Ascending aorta (tissue), 2 donors: ENCODE results near the gene FRAS1. TPM values are rescaled to one million over a fixed set of nuclear protein-coding genes. Genes with fewer than 3 reads are reported as not detected.

ENCODE experiments used
- DNase-seq, 2 donors: peaks; one replicate each; pipeline ENCODE4 v3.0.0-alpha.2; 2019; ENCODE audit warnings: low spot score in 2 of 2
- H3K27ac ChIP-seq, 2 donors: fragments of 200-600 bp; sonication (generic); one replicate each; pipeline ENCODE4 v1.5.1; 2016 to 2017; ENCODE audit warnings: mild to moderate bottlenecking in 1 of 2
- H3K27me3 ChIP-seq: fragments of 200-600 bp; sonication (generic); one replicate; pipeline ENCODE4 v1.5.1; 2017
- H3K36me3 ChIP-seq, 2 donors: fragments of 200-600 bp; sonication (generic); one replicate each; pipeline ENCODE4 v1.5.1; 2016
- H3K4me1 ChIP-seq, 2 donors: fragments of 200-600 bp; sonication (generic); one replicate each; pipeline ENCODE4 v1.5.1; 2016 to 2017; ENCODE audit warnings: mild to moderate bottlenecking in 1 of 2
- H3K4me3 ChIP-seq, 2 donors: fragments of 200-600 bp; sonication (generic); one replicate each; pipeline ENCODE4 v1.5.1; 2016 to 2017; ENCODE audit warnings: mild to moderate bottlenecking in 1 of 2
- H3K9me3 ChIP-seq, 2 donors: fragments of 200-600 bp; sonication (generic); one replicate each; pipeline ENCODE4 v1.5.1; 2016
- CTCF ChIP-seq, 3 experiments: fragments of 200-600 bp in 2 of 3; fragments of 450-650 bp in 1 of 3; sonication (generic) in 2 of 3; IDR thresholded peaks; one replicate each; pipeline ENCODE4 v1.5.1; 2016 to 2019; ENCODE audit warnings: antibody characterized with exemption in 3 of 3, mild to moderate bottlenecking in 1 of 3, moderate library complexity in 1 of 3
- intact Hi-C: fragments of 100-400 bp; cut with DNase I; formaldehyde crosslinking; loops from one replicate; pipeline ENCODE4 v1.15.1; 2023
- total RNA-seq: library from RNA; depleted of rRNA; stranded (reverse); fragments of >200 nt; gene quantifications from one replicate; pipeline ENCODE4 v1.1.0, GENCODE V29; 2016

FRAS1 gene
- total RNA-seq, 1 donor from 2014 or later, result 0.75 TPM

- H3K27me3 ChIP-seq, result no peaks in the 10 kb centered on the region
- H3K4me1 ChIP-seq, result peaks cover 5 to 12% of the 10 kb centered on the region in 2 donors
- DNase-seq, result no peak
- no peak overlapping the region for H3K4me3 ChIP-seq
- TF ChIP-seq CTCF (IDR thresholded peaks at IDR 0.05), result no peak
- intact Hi-C loops, result no loop called here
- H3K9me3 ChIP-seq, result no peaks in the 10 kb centered on the region
- H3K36me3 ChIP-seq, result no peaks in the 10 kb centered on the region
- H3K27ac ChIP-seq, result no peak overlapping the region
Measured at GRCh38 chr4:78061939-78062570, 4.9 kb downstream of the FRAS1 start.

- no peak overlapping the region for H3K4me3 ChIP-seq
- H3K9me3 ChIP-seq, result no peaks in the 10 kb centered on the region
- no peak overlapping the region for H3K27ac ChIP-seq
- TF ChIP-seq CTCF (IDR thresholded peaks at IDR 0.05), result no peak
- intact Hi-C loops, result no loop called here
- H3K27me3 ChIP-seq, result no peaks in the 10 kb centered on the region
- H3K36me3 ChIP-seq, result no peaks in the 10 kb centered on the region
- H3K4me1 ChIP-seq, result no peaks in the 10 kb centered on the region
- DNase-seq, result no peak
Measured at GRCh38 chr4:78065508-78066192, 8.5 kb downstream of the FRAS1 start.

GRCh38 chr4:78068481-78068880 is 11.4 kb downstream of the FRAS1 start:
- intact Hi-C loops, result no loop called here
- H3K9me3 ChIP-seq, result no peaks in the 10 kb centered on the region
- H3K27me3 ChIP-seq, result no peaks in the 10 kb centered on the region
- DNase-seq, result no peak
- no peak overlapping the region for H3K27ac ChIP-seq
- no peaks in the 10 kb centered on the region for H3K36me3 ChIP-seq
- no peaks in the 10 kb centered on the region for H3K4me1 ChIP-seq
- TF ChIP-seq CTCF (IDR thresholded peaks at IDR 0.05), result no peak
- no peak overlapping the region for H3K4me3 ChIP-seq

GRCh38 chr4:78069319-78069718 is 12.2 kb downstream of the FRAS1 start:
- Histone ChIP-seq H3K27ac (no peak overlapping the region), H3K9me3 (no peaks in the 10 kb centered on the region), H3K4me1 (no peaks in the 10 kb centered on the region), H3K36me3 (no peaks in the 10 kb centered on the region), H3K4me3 (no peak overlapping the region), H3K27me3 (no peaks in the 10 kb centered on the region)
- intact Hi-C loops, result no loop called here
- no peak for DNase-seq
- TF ChIP-seq CTCF (IDR thresholded peaks at IDR 0.05), result no peak

- DNase-seq, result no peak
- Histone ChIP-seq H3K36me3 (no peaks in the 10 kb centered on the region), H3K4me3 (no peak overlapping the region), H3K4me1 (no peaks in the 10 kb centered on the region), H3K27ac (no peak overlapping the region), H3K27me3 (no peaks in the 10 kb centered on the region), H3K9me3 (no peaks in the 10 kb centered on the region)
- intact Hi-C loops, result no loop called here
- no peak for TF ChIP-seq CTCF (IDR thresholded peaks at IDR 0.05)
Measured at GRCh38 chr4:78069859-78070258, 12.7 kb downstream of the FRAS1 start.
